BE2C (cell line): Measurements from ENCODE around the gene RIPK3.

ENCODE experiments used
- DNase-seq: peaks from one replicate; pipeline ENCODE4 v3.0.0-alpha.2; 2020
- H3K27me3 ChIP-seq: fragments of 250-450 bp; sonication (Bioruptor Pico); 2 replicates; pipeline ENCODE4 v1.5.1; 2020; ENCODE audit warnings: mild to moderate bottlenecking
- H3K36me3 ChIP-seq: fragments of 250-450 bp; sonication (Bioruptor Pico); 2 replicates; pipeline ENCODE4 v1.5.1; 2020; ENCODE audit warnings: mild to moderate bottlenecking
- H3K4me1 ChIP-seq: fragments of 250-450 bp; sonication (Bioruptor Pico); 2 replicates; pipeline ENCODE4 v1.5.1; 2020
- H3K4me3 ChIP-seq: 2 replicates; pipeline ENCODE4 v1.5.1; 2011; ENCODE audit warnings: low read depth, low read length
- H3K9me3 ChIP-seq: fragments of 250-450 bp; sonication (Bioruptor Pico); 2 replicates; pipeline ENCODE4 v1.5.1; 2020
- TF ChIP-seq, protein P1 (sequence below): IDR thresholded peaks from 2 replicates; pipeline ENCODE4 v1.5.1; 2012; ENCODE audit warnings: mild to moderate bottlenecking, low read depth, low read length

Gene RIPK3

DNA sequence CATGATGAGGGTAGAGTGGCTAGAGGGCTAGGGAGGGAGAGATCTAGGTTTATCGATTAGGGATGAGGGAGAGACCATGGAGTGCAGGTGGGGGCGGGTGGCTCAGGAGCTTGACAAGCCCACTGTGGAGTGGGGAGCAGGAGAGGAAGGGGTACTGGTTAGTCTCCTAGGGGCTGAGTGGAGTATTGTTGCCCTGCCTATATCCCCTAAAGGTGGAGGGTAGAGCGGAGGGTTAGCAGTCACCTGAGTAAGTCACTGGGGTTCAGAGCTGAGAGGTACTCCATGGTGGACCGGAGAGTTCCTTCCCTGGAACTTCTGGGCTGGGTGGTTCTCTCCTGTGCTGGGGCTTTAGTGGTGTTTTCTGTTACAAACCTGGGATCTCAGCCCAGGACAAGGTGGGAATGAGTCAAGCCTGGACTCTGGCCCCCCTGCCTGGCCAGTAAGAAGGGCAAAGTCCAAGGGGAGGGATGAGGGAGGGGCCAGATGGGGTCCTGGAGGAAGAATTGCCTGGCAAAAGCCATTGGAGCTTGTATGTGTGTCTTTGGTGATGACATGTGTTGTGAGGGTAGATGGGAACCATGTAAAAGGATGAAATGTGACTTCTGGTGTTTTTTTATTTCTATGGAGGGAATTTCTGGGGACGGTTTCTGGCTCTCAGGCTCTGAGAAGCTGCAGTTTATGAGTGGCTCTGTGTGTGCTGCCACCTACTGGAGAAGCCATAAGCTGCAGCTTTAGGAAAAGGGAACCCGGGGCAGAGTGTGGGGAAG lies 32.0 kb downstream of the RIPK3 start, which contains the start of gene CIDEB:
Gene CIDEB, minus strand, starts transcription at position 403 of the 767 bp plus-strand sequence. Its CDS starts 119 bp downstream, at position 284.
- Histone ChIP-seq H3K27me3 (no peaks in the 10 kb centered on the region), H3K4me3 (no peak within 1 kb of the TSS), H3K9me3 (no peaks in the 10 kb centered on the region), H3K36me3 (peaks cover 48% of the 10 kb centered on the region), H3K4me1 (no peaks in the 10 kb centered on the region)
- TF ChIP-seq, protein P1, sequence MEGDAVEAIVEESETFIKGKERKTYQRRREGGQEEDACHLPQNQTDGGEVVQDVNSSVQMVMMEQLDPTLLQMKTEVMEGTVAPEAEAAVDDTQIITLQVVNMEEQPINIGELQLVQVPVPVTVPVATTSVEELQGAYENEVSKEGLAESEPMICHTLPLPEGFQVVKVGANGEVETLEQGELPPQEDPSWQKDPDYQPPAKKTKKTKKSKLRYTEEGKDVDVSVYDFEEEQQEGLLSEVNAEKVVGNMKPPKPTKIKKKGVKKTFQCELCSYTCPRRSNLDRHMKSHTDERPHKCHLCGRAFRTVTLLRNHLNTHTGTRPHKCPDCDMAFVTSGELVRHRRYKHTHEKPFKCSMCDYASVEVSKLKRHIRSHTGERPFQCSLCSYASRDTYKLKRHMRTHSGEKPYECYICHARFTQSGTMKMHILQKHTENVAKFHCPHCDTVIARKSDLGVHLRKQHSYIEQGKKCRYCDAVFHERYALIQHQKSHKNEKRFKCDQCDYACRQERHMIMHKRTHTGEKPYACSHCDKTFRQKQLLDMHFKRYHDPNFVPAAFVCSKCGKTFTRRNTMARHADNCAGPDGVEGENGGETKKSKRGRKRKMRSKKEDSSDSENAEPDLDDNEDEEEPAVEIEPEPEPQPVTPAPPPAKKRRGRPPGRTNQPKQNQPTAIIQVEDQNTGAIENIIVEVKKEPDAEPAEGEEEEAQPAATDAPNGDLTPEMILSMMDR, result peak; percentile 99
- peak; percentile 67 for DNase-seq

DNA sequence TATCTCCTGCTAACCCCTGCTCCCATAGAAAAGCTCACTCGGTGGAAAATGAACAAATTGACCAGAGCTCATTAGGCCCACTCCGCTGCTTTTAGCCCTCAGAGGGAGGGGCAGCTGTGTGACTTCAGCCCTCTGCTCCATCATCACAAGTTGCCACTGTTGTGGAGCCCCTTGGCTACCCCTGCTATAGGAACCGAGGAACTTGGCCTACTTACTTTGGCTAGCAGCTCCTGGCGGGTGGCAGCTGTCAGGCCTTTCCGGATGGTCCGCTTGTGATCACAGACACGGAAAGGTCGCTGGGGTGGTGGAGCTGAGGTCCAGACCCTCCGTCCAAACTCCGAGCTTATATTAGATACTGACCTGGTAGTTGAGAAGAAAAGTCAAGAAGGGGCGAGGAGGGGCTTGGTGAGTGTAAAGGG lies 32.6 kb downstream of the RIPK3 start:
- H3K4me3 ChIP-seq, result no peak overlapping the region
- peaks cover 53% of the 10 kb centered on the region for H3K36me3 ChIP-seq
- no peaks in the 10 kb centered on the region for H3K9me3 ChIP-seq
- H3K27me3 ChIP-seq, result no peaks in the 10 kb centered on the region
- DNase-seq, result no peak
- H3K4me1 ChIP-seq, result no peaks in the 10 kb centered on the region
- TF ChIP-seq, protein P1, result no peak

DNA sequence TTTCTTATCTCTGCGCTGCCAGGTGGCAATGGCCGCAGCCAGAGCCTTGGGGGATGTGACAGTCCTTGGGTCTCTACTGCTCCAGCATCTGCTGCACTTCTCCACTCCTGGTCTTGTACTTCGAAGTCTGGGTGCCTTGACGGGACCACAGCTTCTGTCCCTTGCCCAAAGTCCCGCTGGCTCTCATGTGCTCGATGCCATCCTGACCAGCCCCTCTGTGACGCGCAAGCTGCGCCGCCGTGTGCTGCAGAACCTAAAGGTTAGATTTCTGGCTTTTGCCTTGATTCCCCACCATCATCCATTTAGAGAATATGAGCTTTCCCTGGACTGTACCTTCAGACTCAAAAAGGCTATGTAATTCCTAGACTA lies 35.8 kb downstream of the RIPK3 start:
- no peak for DNase-seq
- Histone ChIP-seq H3K36me3 (peaks cover 52% of the 10 kb centered on the region), H3K4me1 (no peaks in the 10 kb centered on the region), H3K27me3 (no peaks in the 10 kb centered on the region), H3K4me3 (no peak overlapping the region), H3K9me3 (no peaks in the 10 kb centered on the region)
- TF ChIP-seq, protein P1, result no peak

DNA sequence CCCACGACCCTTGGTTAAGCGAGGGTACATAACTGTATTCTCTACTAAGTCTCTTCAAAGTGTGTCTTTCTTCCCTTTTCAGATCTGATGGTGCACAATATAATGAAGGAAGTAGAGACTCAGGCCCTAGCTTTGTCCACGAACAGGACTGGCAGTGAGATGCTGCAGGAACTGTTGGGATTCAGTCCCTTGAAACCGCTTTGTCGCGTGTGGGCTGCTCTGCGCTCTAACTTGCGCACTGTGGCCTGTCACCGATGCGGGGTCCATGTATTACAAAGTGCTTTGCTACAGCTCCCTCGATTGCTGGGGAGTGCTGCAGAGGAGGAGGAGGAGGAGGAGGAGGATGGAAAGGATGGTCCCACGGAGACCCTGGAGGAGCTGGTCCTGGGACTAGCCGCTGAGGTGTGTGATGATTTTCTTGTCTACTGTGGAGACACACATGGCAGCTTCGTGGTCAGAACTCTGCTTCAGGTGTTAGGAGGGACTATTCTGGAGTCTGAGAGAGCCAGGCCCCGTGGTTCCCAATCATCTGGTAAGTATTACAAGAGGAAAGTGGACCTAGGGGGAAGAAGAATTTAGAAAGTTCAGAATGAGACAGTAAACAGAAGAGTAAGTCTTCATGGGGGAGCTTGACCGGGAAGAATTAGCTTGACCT lies 39.3 kb downstream of the RIPK3 start:
- Histone ChIP-seq H3K4me3 (peak overlapping the region; percentile 79), H3K4me1 (no peaks in the 10 kb centered on the region), H3K9me3 (no peaks in the 10 kb centered on the region), H3K27me3 (no peaks in the 10 kb centered on the region), H3K36me3 (peaks cover 32% of the 10 kb centered on the region)
- TF ChIP-seq, protein P1, result no peak
- DNase-seq, result no peak

DNA sequence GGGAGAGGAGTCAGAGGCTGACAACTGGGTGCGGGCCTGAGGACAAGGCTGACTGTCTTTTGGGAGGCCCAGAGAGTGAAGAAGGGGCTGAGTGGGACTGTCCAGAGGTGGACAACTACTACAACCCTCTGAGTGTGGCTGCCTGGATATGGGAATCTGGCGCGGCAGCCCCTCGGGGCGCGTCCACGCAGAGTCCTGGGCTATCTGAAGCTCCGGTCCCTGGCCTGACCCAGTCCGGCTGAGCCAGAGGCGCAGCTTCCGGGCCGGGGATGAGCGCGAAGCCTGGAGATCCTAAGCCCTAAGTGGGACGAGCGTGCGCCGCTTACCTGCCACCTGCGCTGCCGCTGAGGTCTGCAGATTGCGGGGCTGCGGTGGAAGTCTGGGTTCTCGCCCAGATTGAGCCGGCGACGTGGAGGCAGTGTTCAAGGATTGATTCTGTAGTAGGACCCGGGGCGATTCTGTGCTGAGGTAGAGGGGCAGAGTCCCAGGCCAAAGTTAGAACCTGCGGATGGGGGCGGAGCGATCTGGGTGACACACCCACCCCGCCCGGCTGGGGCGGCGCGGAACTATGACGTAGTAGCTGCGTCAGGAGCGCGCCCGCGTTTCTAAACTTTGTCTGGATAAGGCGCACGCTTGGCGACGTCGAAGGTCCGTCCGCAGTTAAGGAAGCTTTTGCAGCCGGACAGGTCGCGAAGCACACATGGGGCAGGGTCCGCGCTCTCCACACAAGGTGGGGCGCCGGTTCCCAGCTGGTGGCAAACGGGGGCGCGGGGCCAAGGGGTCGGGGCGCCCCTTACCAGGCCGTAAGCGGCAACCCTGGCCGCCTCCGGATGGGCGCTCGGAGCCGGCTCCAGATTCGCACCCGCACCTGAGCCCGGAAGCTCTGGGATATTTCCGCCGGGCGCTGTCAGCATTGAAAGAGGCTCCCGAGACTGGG lies 40.3 kb downstream of the RIPK3 start, which contains the start of the genes DHRS1 and NOP9:
Gene DHRS1, minus strand, starts transcription at position 526 of the 937 bp plus-strand sequence. CDS start 674 bp downstream, outside the sequence.
Gene NOP9, plus strand, starts transcription at position 596 of the 937 bp plus-strand sequence. Its CDS starts 105 bp downstream, at position 701.
- Histone ChIP-seq H3K4me1 (no peaks in the 10 kb centered on the region), H3K4me3 (peak within 1 kb of the TSS; percentile 79), H3K27me3 (no peaks in the 10 kb centered on the region), H3K9me3 (no peaks in the 10 kb centered on the region), H3K36me3 (peaks cover 22% of the 10 kb centered on the region)
- TF ChIP-seq, protein P1, result no peak
- DNase-seq, result peak; percentile 90
